Thymus (tissue), 11 donors: Measurements from ENCODE around the gene KIAA2012. TPM values are rescaled to one million over a fixed set of nuclear protein-coding genes. Genes with fewer than 3 reads are reported as not detected.

Experiments used
- DNase-seq, 9 donors: peaks; one replicate each; pipeline ENCODE4 v3.0.0-alpha.2; 2013; ENCODE audit warnings: low spot score in 9 of 9, low read depth in 6 of 9, missing footprints in 1 of 9
- H3K27ac ChIP-seq, 2 donors: one replicate each; pipeline ENCODE4 v1.5.1; 2013; ENCODE audit warnings: control low read depth in 1 of 2, low read depth in 1 of 2, low read length in 1 of 2, mild to moderate bottlenecking in 1 of 2, moderate library complexity in 1 of 2
- H3K27me3 ChIP-seq, 2 donors: one replicate each; pipeline ENCODE4 v1.5.1; 2013; ENCODE audit warnings: low read length in 1 of 2; ENCODE audit not compliant: control insufficient read depth in 2 of 2, insufficient read depth in 1 of 2
- H3K36me3 ChIP-seq, 2 donors: one replicate each; pipeline ENCODE4 v1.5.1; 2013; ENCODE audit warnings: low read length in 1 of 2, mild to moderate bottlenecking in 1 of 2, moderate library complexity in 1 of 2; ENCODE audit not compliant: control insufficient read depth in 2 of 2, insufficient read depth in 2 of 2
- H3K4me1 ChIP-seq, 2 donors: one replicate each; pipeline ENCODE4 v1.5.1; 2013; ENCODE audit warnings: low read length in 2 of 2; ENCODE audit not compliant: control insufficient read depth in 2 of 2, insufficient read depth in 2 of 2
- H3K4me3 ChIP-seq, 2 donors: one replicate each; pipeline ENCODE4 v1.5.1; 2013; ENCODE audit warnings: low read length in 2 of 2, control low read depth in 1 of 2, mild to moderate bottlenecking in 1 of 2
- H3K9me3 ChIP-seq, 2 donors: one replicate each; pipeline ENCODE4 v1.5.1; 2013; ENCODE audit warnings: low read length in 1 of 2, mild to moderate bottlenecking in 1 of 2; ENCODE audit not compliant: control insufficient read depth in 2 of 2, insufficient read depth in 1 of 2
- WGBS: extraction: QIAGEN DNeasy Blood & Tissue Kit; methylation state at CpG from one replicate; pipeline ENCODE4 v1.1.7; 2013; 5-methylcytosine and 5-hydroxymethylcytosine counted together
- polyA plus RNA-seq: library from polyadenylated mRNA; stranded (reverse); fragments of 200-250 nt; gene quantifications from one replicate; pipeline ENCODE4 v1.2.3, GENCODE V29; 2013
- total RNA-seq: library from RNA; stranded (reverse); fragments of 120-200 nt; gene quantifications from one replicate; pipeline ENCODE4 v1.2.4, GENCODE V29; 2013
- donor health status: healthy.

KIAA2012 gene
- total and polyA plus RNA-seq, 2 donors, result 0.05 to 0.19 TPM

- no peaks in the 10 kb centered on the region for H3K27me3 ChIP-seq
- WGBS, result 95% methylated on average over 1 of the region's 1 CpG
- H3K4me3 ChIP-seq, result no peak overlapping the region
- H3K9me3 ChIP-seq, result no peaks in the 10 kb centered on the region
- peaks cover 0 to 12% of the 10 kb centered on the region in 2 donors for H3K4me1 ChIP-seq
- H3K36me3 ChIP-seq, result no peaks in the 10 kb centered on the region
- no peak overlapping the region for H3K27ac ChIP-seq
- no peak for DNase-seq
Measured at GRCh38 chr2:202114291-202114690, 41.2 kb downstream of the KIAA2012 start.

- WGBS, result 98% methylated on average over 1 of the region's 1 CpG
- Histone ChIP-seq H3K36me3 (no peaks in the 10 kb centered on the region), H3K27me3 (no peaks in the 10 kb centered on the region), H3K9me3 (no peaks in the 10 kb centered on the region), H3K4me1 (peaks cover 0 to 8% of the 10 kb centered on the region in 2 donors), H3K4me3 (no peak overlapping the region), H3K27ac (no peak overlapping the region)
- no peak for DNase-seq
Measured at GRCh38 chr2:202114795-202115194, 41.7 kb downstream of the KIAA2012 start.

- no peak for DNase-seq
- Histone ChIP-seq H3K36me3 (no peaks in the 10 kb centered on the region), H3K9me3 (no peaks in the 10 kb centered on the region), H3K4me3 (no peak overlapping the region), H3K27me3 (no peaks in the 10 kb centered on the region), H3K27ac (no peak overlapping the region), H3K4me1 (peaks cover 0 to 7% of the 10 kb centered on the region in 2 donors)
- WGBS, result 85% methylated on average over 1 of the region's 1 CpG
Measured at GRCh38 chr2:202115479-202115971, 42.5 kb downstream of the KIAA2012 start.

GRCh38 chr2:202116691-202117090 lies 43.6 kb downstream of the KIAA2012 start:
- WGBS, result 96% methylated on average over 1 of the region's 1 CpG
- Histone ChIP-seq H3K4me3 (no peak overlapping the region), H3K27me3 (no peaks in the 10 kb centered on the region), H3K4me1 (peaks cover 0 to 7% of the 10 kb centered on the region in 2 donors), H3K36me3 (no peaks in the 10 kb centered on the region), H3K9me3 (peaks cover 0 to 4% of the 10 kb centered on the region in 2 donors), H3K27ac (no peak overlapping the region)
- DNase-seq, result no peak

- no peak for DNase-seq
- 88% methylated on average over 1 of the region's 1 CpG for WGBS
- Histone ChIP-seq H3K27me3 (no peaks in the 10 kb centered on the region), H3K4me1 (peaks cover 0 to 6% of the 10 kb centered on the region in 2 donors), H3K27ac (no peak overlapping the region), H3K36me3 (no peaks in the 10 kb centered on the region), H3K4me3 (no peak overlapping the region), H3K9me3 (peaks cover 0 to 4% of the 10 kb centered on the region in 2 donors)
Measured at GRCh38 chr2:202118168-202118567, 45.1 kb downstream of the KIAA2012 start.

- no peaks in the 10 kb centered on the region for H3K27me3 ChIP-seq
- 94% methylated on average over 3 of the region's 3 CpGs for WGBS
- no peak overlapping the region for H3K27ac ChIP-seq
- H3K4me1 ChIP-seq, result no peaks in the 10 kb centered on the region
- DNase-seq, result no peak
- H3K4me3 ChIP-seq, result no peak overlapping the region
- H3K9me3 ChIP-seq, result peaks cover 0 to 7% of the 10 kb centered on the region in 2 donors
- no peaks in the 10 kb centered on the region for H3K36me3 ChIP-seq
Measured at GRCh38 chr2:202120828-202121227, 47.8 kb downstream of the KIAA2012 start.

GRCh38 chr2:202121532-202122162 lies 48.6 kb downstream of the KIAA2012 start:
- DNase-seq, result no peak
- Histone ChIP-seq H3K9me3 (peaks cover 0 to 7% of the 10 kb centered on the region in 2 donors), H3K36me3 (no peaks in the 10 kb centered on the region), H3K4me1 (no peaks in the 10 kb centered on the region), H3K27ac (no peak overlapping the region), H3K27me3 (no peaks in the 10 kb centered on the region), H3K4me3 (no peak overlapping the region)
- WGBS, result 60% methylated on average over 9 of the region's 9 CpGs

GRCh38 chr2:202122163-202122540 lies 49.1 kb downstream of the KIAA2012 start:
- peaks cover 0 to 7% of the 10 kb centered on the region in 2 donors for H3K9me3 ChIP-seq
- no peaks in the 10 kb centered on the region for H3K27me3 ChIP-seq
- H3K4me3 ChIP-seq, result no peak overlapping the region
- DNase-seq, result no peak
- no peaks in the 10 kb centered on the region for H3K36me3 ChIP-seq
- 99% methylated on average over 4 of the region's 4 CpGs for WGBS
- no peaks in the 10 kb centered on the region for H3K4me1 ChIP-seq
- H3K27ac ChIP-seq, result no peak overlapping the region

GRCh38 chr2:202122980-202123720 lies 50.1 kb downstream of the KIAA2012 start:
- DNase-seq, result no peak
- no peak overlapping the region for H3K27ac ChIP-seq
- H3K27me3 ChIP-seq, result no peaks in the 10 kb centered on the region
- H3K4me1 ChIP-seq, result no peaks in the 10 kb centered on the region
- H3K4me3 ChIP-seq, result no peak overlapping the region
- H3K9me3 ChIP-seq, result peaks cover 0 to 7% of the 10 kb centered on the region in 2 donors
- no peaks in the 10 kb centered on the region for H3K36me3 ChIP-seq
- WGBS, result 84% methylated on average over 19 of the region's 19 CpGs
